Left lobe of liver (tissue), 2 donors: ENCODE data around the gene MYO5B. TPM values are rescaled to one million over a fixed set of nuclear protein-coding genes. Genes with fewer than 3 reads are reported as not detected.

Experiments
- ATAC-seq: fragments of 200-7000 bp; cut with Tn5 transposase; one replicate; pipeline ENCODE4 v1.9.1; 2020; ENCODE audit warnings: mild to moderate bottlenecking, moderate library complexity
- DNase-seq: peaks from one replicate; pipeline ENCODE4 v3.0.0-alpha.2; 2020; ENCODE audit warnings: low spot score
- total RNA-seq: library from RNA; stranded (reverse); gene quantifications from one replicate; pipeline ENCODE4 v1.2.1, GENCODE V29; 2021
- donor health status: DM: no; HTN: no; CAD: no; lungs with moderate emphysema.
- donor health status: DM: no; HTN: yes; CAD: no.

Gene MYO5B
- total RNA-seq, 1 donor from 2014 or later: 16.1 TPM

GRCh38 chr18:49976001-49976400 is 218.9 kb downstream of the MYO5B start:
- ATAC-seq (no peak), DNase-seq (no peak)

- no peak for ATAC-seq
- no peak for DNase-seq
Observed at GRCh38 chr18:49974079-49974478, 220.9 kb downstream of the MYO5B start.

GRCh38 chr18:49973592-49973991 is 221.4 kb downstream of the MYO5B start:
- DNase-seq: no peak
- ATAC-seq: no peak

- ATAC-seq (peak; percentile 78), DNase-seq (no peak)
Observed at GRCh38 chr18:49972535-49972934, 222.4 kb downstream of the MYO5B start.

- ATAC-seq (no peak), DNase-seq (no peak)
Observed at GRCh38 chr18:49971462-49971861, 223.5 kb downstream of the MYO5B start.

GRCh38 chr18:49970319-49970718 is 224.6 kb downstream of the MYO5B start:
- ATAC-seq (no peak), DNase-seq (no peak)

GRCh38 chr18:49968644-49969309 is 226.2 kb downstream of the MYO5B start:
- peak; percentile 53 for ATAC-seq

GRCh38 chr18:49967636-49968313 is 227.2 kb downstream of the MYO5B start:
- ATAC-seq (no peak), DNase-seq (no peak)

More at GRCh38 chr18:49968644-49969309, 226.2 kb downstream of the MYO5B start:
- DNase-seq: no peak

GRCh38 chr18:49967171-49967570 is 227.8 kb downstream of the MYO5B start:
- peak; percentile 89 for ATAC-seq
- DNase-seq: peak; percentile 62

GRCh38 chr18:49966090-49966489 is 228.9 kb downstream of the MYO5B start:
- no peak for ATAC-seq
- DNase-seq: no peak

GRCh38 chr18:49963217-49963616 is 231.7 kb downstream of the MYO5B start:
- no peak for ATAC-seq
- DNase-seq: no peak

GRCh38 chr18:49961271-49961670 is 233.7 kb downstream of the MYO5B start:
- no peak for ATAC-seq
- DNase-seq: no peak

GRCh38 chr18:49960376-49960775 is 234.6 kb downstream of the MYO5B start:
- DNase-seq: no peak

GRCh38 chr18:49959176-49959575 is 235.8 kb downstream of the MYO5B start:
- no peak for ATAC-seq
- DNase-seq: no peak

More at GRCh38 chr18:49960376-49960775, 234.6 kb downstream of the MYO5B start:
- no peak for ATAC-seq

GRCh38 chr18:49955263-49955662 is 239.7 kb downstream of the MYO5B start:
- ATAC-seq: no peak
- DNase-seq: no peak

GRCh38 chr18:49953391-49953790 is 241.6 kb downstream of the MYO5B start:
- DNase-seq (no peak), ATAC-seq (no peak)

- DNase-seq (no peak), ATAC-seq (no peak)
Observed at GRCh38 chr18:49949951-49950395, 245.0 kb downstream of the MYO5B start.

- ATAC-seq: peak; percentile 64
- no peak for DNase-seq
Observed at GRCh38 chr18:49948975-49949374, 246.0 kb downstream of the MYO5B start.

GRCh38 chr18:49944663-49945062 is 250.3 kb downstream of the MYO5B start:
- ATAC-seq (peak; percentile 66), DNase-seq (no peak)

- DNase-seq (no peak), ATAC-seq (no peak)
Observed at GRCh38 chr18:49936821-49937220, 258.1 kb downstream of the MYO5B start.

GRCh38 chr18:49935215-49935614 is 259.7 kb downstream of the MYO5B start:
- ATAC-seq: no peak
- peak; percentile 2 for DNase-seq

GRCh38 chr18:49934457-49934856 is 260.5 kb downstream of the MYO5B start:
- no peak for ATAC-seq

More at GRCh38 chr18:49934457-49934856, 260.5 kb downstream of the MYO5B start:
- DNase-seq: no peak
